G401.6 (cell line): Measurements from ENCODE around the gene FOXB1.

Experiments used
- FAIRE-seq: peaks from 2 replicates; lab custom pipeline; 2012; peaks lifted over from hg19 to GRCh38; lab: Jason Lieb, UNC

Gene FOXB1

DNA sequence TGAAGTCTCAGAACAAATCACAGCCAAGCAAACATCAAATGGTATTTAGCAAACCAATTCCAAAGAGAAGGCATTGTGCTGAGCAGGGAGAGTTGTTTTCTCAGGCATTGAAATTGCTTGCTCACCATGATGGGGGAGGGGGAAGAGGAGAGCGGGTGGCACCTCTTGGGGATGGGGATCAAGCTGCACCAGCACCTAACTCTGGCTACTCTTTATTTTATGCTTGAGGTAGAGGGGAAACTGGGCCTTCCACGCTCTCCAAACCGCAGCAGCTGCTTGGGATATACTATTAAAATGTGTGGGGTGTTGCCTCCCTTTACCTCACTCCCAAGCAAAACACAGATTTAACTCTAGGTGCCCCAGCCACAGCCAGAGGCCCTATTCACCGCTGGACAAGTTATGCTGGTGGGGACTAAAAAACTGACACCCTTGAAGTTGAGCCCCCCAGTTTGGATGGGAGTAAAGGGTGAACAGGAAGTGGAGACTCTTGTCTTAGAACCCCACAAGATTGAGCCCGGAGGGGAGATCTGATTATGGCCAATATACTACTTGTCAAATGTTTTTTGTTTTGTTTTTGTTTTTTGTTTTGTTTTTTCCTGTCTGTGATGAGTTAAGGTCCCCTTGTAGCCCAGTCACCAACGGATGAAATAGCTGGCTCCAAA is 5.0 kb upstream of the FOXB1 start:
- no peak for FAIRE-seq

DNA sequence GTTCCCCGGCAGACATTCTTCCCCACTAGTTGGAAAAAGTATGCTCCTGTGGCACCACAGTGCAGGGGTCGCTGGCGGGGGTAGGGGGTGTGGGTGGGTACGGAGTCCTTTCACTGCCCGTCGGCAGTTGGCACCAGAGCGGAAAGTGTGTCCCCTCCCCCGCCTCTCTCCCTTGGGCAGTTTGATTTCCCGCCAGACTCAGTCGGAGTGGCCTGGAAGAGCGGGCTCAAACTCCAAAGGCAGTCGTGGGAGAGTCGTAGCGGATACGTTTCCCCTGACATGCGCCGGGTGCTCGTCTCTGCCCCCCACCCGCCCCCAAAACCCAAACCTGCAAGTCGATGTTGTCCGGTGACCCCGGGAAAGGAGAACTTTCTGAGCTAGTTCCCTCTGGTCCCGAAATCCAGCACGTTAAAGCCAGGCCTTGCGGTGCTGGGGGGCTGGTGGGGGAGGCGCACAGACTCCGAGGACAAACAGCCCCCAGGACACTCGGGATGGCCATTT is 4.4 kb upstream of the FOXB1 start:
- no peak for FAIRE-seq

DNA sequence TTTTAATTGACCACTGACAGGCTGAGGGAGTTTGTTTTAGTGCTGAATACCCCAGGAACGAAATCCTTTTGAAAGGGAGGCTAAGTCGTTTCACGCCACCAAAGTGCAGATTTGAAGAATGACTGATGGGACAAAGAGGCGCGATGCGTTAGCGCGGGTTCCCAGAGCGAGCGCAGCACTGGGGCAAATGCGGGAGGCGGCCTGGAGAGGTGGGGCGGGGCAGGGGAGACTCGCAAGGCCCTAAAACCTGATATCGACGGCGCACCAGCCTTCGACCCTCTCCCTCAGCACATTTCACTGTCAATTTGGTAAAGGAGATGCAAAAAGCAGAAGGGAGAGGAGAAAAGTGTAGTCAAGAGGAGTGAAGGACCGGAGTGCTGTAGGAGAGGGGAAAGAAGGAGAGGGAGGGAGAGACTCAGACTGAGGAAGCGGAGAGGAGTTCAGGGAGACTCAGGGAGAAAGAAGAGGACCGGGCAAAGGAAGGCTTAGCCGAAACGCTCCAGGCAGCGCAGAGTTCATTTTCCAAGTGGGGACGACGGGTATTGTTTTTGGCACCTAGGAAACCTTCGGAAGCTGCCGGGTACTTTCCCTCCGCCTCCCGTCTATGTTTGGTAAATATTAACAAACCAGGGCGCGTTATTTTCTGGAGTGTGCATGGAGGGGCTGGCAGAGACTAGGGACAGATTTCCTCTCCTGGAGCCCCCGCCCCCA is 3.8 kb upstream of the FOXB1 start:
- FAIRE-seq = no peak

DNA sequence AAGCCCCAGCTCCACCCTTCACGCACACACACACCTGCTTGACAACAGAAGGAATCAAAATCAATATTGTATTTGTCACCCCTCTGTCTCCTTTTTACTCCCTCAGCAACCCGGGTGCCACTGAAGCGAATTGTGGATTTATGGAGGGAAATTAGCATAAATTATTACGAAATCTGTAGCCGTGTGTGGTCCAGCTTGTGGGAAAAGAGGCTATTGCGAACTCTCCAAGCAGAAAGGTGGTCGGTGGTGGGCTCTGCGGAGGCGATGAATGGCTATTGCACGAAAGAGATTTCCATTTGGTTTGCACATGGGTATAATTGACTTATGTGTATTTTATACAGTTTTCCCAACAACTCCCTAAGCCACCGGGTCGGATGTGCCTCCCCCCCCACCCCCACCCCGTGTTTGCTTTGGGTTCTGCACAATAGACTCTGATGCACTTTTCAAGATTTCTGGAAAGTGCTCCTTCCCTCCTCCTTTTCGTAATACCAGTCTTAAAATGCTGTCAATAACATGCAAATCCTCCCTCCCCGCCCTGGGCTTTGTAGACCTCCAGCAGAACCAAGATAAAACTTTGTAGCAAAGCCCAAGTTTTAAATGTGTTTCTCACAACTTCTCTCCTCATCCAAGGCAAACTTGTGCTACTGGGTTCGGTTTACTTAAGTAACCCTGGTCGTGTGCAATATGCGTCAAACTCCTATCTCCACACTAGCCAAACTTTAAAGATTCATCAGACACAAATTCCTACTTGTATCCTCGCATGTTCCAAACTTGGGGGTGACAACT is 3.1 kb upstream of the FOXB1 start:
- FAIRE-seq = no peak

DNA sequence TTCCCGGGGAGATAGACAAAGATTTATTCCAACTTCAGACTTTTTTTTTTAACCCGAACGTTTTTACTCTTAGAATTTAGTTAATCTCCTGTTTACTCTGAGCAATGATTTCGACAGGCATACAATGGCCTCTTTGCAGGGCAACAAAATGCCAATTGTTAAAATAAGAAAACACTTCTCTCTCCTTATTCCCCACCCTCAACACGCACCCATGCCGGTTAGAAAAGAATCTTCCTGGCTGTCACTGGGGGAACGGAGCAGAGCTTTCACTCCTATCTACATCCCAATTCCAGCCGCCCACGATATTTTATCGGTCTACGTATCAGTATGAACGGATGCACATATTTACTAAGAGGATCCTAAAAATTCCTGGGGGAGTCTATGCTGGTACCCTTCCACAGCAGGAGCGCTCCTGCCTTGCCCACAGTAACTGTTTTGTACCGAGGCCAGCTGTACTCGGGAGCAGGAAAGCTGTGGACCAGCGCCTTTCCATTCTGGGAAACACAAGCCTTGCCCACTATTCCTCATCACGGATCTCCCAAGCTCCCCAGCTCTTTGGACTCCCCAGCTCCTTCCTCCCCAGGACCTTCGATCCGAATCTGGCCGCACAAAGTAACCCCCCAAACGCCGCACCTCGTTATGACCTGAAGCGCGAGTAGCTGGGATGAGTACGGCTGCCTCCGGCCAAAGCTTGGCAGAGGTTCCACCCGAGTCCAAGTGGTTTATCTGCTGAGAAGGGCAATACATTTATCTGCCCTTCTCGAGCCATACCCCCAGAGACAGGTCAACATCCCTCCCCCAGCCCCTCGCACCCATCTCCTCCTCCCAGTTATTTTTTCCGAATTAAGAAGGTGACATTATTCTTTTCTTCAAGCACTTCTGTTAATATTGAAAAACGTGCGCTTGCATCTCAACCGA is 2.2 kb upstream of the FOXB1 start:
- no peak for FAIRE-seq

DNA sequence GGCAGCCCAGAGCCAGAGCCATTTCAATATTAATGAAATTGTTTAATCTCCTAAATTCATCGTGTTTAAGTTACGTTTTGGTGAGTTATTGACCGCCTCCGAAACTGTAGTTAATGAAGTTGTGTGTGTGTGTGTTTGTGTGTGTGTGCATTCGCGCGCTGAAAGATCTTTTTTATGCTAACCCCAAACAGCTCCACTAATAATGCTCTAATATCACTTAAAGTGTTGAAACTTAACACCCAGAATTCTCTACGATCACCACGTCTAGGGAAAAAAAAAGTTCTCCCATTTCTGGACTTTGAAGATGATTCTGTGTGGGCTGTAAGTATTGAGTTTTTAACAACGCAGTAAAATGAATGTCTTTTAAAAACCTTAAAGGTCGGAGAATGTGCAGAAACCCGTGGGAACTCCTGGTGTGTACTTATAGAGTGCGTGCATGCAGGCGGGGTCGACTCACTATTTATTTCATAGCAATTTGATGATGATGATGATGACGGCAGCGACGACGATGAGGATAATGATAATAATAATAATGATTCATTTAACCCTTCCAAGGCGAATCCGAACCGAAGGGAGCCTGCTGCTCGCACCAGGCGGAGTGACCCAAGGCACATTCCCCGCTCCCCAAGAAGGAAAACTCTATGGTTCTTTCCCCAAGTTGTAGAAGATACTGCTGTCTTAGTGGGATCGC is 1.4 kb upstream of the FOXB1 start:
- FAIRE-seq = no peak

DNA sequence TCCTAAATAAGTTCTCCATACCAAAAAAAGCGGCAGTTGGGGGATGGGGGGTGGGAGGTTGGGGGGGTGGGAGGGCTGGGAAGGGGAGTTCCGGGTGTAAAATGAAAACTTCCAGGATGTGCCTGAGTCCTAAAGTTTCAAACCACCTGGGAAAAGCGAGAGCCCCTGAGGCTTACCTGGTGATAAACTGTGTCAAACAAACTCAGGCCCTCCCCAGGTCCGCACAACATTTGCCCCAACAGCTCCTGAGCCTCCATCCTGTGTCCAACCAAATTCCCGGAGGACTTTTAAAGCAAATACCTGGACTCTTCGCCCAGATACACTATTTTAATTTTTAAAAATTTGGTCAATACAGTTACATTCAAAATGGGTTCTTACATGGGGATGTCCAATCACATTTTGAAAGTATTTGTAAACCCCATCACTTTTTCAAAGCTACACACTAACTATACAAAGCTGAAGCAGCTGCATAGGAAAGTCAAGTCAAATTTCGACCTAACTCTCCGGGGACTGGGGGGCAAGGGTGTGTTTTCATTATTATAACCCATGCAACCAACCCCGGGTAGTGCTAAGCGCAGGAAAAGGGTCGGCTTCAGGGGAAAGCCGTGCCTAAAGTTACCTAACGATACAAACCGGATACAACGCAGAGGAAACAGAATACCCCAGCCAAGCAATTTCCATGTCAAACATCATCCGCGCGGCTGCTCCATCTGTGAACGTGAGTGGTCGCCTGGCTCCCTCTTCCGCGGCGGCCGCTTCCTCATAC is 685 bp upstream of the FOXB1 start:
- no peak for FAIRE-seq

DNA sequence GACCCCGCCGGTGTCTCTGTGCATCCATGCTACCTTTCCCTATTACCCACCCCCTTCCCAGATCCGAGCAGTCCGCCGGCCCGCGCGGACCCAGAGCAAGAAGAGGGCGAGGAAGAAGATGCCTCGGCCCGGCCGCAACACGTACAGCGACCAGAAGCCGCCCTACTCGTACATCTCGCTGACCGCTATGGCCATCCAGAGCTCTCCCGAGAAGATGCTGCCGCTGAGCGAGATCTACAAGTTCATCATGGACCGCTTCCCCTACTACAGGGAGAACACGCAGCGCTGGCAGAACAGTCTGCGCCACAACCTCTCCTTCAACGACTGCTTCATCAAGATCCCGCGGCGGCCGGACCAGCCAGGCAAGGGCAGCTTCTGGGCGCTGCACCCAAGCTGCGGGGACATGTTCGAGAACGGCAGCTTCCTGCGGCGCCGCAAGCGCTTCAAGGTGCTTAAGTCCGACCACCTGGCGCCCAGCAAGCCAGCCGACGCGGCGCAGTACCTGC is 788 bp downstream of the FOXB1 start:
- FAIRE-seq = no peak

DNA sequence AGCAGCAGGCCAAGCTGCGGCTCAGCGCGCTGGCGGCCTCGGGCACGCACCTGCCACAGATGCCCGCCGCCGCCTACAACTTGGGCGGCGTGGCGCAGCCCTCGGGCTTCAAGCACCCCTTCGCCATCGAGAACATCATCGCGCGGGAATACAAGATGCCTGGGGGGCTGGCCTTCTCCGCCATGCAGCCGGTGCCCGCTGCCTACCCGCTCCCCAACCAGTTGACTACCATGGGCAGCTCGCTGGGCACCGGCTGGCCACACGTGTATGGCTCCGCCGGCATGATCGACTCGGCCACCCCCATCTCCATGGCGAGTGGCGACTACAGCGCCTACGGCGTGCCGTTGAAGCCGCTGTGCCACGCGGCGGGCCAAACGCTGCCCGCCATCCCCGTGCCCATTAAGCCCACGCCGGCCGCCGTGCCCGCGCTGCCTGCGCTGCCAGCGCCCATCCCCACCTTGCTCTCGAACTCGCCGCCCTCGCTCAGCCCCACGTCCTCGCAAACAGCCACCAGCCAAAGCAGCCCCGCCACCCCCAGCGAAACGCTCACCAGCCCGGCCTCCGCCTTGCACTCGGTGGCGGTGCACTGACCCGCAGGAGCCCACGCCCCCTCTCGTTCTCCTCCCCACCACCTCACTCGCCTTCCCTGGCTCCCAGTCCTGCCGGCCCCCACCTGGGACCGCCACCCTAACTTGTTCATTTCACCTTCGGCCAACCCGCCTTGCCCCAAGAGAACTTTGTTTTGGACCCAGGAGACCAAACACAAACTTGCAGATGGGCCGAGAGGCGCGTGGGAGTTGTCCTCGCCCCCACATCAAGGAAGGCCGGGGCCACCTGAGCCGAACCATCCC is 1.5 kb downstream of the FOXB1 start:
- no peak for FAIRE-seq

DNA sequence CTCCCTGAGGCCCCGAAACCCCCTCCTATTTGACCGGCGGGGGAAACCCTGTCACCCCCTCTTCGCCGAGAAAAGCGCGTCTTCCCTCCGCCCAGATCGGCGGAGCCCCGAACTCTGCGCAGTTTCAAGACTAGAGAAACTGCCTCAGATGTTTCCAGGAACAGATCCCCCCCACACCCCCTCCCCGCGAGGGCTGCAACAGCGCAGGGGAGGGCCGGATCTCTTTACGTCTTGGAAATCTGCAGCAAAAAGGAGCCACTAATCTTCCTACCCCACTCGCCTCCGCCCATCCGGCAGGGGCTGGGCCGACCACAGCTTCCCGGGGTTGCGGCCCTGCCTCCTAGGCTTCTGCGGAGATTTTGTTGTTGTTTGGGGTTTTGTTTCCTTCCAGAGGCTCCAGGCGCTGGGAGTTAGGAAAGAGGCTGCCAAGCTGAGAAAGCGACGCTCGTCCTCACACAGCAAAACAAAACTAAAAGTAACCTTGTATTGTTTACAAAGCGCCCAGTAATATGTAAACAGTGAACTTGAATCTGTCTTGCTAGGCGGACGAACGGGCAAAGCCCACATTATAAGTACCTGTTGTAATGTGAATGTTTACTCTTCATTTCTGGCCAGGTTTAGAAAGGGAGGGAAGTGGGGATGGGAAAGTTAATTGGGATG is 2.2 kb downstream of the FOXB1 start:
- FAIRE-seq = no peak

DNA sequence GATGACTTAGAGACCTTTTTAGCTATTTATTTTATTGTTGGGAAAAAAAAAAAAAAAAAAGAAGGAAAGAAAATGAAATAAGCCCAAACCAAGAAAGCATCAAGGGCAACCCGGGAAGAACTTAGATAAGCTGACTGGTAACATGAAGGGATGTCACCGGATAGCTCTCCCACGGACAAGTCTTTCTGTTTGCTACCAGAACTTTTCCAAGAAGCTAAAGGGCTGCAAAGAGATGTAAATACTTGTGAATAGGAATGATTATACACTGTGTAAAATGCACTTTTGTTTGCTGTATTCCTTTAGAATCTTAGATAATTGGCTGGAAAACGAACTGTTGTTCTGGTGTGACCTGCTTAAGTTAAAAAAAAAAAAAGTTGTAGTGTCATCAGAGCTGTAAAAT is 2.8 kb downstream of the FOXB1 start:
- no peak for FAIRE-seq

DNA sequence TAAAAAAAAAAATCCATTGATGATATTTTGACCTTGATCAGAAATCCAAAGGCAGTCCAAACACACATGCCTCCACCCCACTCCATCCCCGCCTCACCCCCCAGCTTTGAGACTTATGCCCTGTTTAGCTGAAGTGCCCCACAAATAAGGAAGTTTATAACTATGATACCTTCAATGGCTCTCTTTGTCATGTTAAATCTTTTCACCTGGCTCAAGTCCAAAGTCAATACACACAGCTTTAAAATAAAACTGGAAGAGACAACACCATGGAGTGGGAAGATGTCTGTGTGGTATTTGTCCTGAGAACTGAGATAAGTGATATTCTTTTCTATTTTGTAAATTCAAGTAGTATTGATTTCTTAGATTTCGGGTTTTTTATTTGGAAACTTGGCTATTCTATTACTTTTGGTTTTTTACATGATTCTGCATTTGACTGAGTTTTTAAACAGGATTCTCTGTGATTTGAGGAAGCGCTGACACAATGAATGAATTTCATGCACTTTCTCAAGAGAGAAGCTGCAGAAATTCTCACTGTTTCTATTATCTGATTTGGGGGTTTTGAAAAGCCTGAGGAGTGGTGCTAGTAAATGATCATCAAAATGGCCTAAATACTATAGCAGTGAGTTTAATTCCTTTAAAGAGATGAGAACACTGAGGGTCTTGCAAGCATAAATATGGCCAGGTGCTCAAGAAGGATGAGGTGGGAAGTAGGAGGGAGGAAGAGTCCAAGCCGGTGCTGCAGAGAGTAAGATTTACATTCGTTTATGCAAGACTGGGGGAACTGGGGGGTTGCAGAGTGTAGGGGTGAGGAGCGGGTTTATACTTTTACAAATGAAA is 5.2 kb downstream of the FOXB1 start:
- FAIRE-seq = no peak

DNA sequence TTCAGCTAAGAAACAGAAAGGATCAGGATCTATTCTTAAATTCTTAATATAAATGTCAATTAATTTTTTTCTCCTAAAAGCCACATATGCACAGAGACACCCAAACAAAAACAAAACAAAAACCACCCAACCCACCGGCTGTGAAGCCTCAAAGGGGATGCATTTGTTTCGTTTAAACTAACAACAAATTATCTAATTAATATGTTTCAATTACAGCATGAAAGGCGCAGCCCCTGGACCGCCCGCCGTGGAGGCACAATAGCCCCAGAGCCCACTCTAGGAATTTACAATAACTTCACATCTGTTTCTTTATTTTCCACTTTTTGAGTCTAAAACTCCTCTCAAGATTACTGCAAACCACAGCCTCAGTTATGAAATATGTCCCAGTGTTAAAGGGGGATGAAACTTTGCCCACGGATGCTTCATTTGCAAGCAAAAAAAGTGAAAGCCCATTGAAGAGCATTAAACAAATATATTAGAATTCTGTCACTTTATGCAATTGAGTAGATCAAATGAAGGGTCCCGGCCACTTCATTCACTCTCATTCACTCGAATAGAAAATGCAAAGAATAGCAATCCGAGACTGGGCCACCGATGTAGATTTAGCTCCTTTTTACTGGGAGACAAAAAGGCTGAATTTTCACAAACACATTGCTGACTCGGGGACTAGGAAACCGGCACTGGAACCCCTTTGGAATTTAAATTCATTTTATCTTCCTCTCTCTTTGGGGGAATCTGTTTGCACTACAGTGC is 6.0 kb downstream of the FOXB1 start:
- FAIRE-seq = no peak

DNA sequence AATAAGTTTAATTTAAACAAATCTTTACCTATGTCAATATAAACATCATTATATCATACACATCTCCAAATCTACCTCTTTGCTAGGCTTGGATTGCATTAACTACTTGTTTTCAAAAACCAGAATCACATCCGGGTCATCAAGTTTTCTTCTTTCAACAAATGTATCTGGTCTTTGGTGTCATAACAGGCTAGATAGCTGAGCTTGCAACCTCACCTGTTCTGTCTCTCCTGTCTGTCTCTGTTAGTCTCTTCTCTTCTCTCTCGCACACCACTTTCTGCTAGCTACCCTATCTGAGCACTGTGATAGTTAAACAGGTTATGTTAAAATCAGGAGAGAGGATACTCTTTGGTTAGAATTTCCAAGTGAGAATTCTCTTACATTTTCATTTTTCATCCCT is 6.7 kb downstream of the FOXB1 start:
- no peak for FAIRE-seq

DNA sequence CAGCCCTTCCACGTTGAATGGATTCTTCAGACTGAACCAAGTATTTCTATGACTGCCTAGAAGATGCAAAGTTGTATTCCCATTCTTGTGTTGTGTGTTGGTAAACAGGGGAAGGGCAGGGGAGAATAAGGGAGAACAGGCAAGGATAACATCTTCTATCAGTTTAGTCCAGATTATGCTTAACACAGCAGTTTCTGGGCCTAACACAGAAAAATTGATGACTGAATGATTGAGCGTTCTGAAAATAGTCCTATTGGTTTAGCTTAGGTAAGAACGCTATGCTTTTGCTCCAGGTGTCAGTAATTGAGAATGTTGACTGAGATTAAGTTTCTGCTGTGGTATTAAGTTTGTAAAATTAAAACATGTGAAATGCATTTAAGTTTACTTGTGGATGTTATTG is 8.6 kb downstream of the FOXB1 start:
- no peak for FAIRE-seq

DNA sequence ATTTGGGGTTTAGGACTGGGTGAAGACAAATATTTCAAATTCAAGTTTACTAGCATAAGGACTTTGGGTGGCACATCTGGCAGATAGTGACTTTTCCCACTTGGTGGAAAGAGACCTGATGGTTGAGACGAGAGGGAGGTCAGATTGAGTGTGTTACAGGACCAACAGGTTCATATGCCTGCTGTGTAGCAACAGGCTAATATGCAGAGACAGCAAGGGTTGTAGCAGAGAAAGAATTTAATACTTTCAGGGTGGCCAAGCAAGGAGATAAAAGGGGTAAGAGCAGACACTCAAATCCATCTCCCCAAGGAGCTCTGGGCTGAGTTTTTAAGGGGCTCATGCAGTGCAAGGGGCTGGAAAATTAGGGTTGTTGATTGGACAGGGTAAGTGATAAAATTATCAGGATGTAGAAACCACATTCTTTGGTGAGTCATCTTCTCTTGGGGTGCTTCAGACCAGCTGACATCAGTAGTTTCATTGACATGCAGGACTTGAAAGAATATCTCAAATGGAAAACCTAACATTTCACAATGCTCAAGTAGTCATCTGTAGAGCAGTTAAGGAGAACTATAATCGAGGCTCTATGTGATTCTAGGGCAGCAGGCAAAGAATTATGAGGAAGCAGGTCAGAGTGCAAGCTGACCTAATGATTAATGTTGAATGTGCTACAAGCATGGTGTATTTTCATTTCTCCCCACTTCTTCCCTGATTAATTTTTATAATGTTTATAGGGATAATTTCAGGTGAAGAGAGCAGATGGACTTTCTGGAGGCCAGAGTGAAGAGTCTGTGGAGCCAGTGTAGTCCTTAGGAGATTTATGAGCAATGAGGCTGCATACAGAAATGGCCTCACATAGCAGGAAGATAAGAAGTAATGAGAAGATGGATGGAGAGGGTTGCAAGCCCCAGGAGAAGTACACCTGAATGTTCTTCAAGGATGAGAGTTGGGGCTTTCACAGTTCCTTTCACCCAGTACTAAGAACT is 13.7 kb downstream of the FOXB1 start:
- no peak for FAIRE-seq
